AG20443 (cell line): ENCODE results near the gene ZFP57.
A peak's percentile ranks its signal among the peaks of the same experiment; 100 is the strongest.

Experiments used
- DNase-seq: peaks from one replicate; pipeline ENCODE4 v3.0.0; 2012; ENCODE audit warnings: low spot score, mixed read lengths

Gene ZFP57

DNA sequence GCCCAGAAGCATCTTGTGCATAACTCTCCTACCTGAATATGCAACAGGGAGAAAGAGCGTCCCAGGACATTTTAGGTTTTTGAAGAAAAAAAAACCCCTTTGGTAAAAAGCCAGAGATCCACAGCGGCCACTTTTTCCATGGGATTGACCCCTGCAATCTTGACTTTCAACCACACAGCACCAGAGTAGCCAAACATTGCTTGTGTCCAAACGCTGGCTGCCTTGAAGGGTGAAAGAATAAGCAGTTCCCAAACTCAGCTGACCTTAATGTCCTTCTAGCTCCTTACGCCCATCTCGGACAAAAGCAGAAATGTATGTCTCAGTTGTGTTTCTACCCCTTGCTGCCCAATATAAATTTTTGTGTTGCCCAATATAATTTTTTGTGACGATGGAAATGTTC, 25.3 kb downstream of the ZFP57 start:
- DNase-seq, result no peak

- DNase-seq, result peak; percentile 66
Measured at GRCh38 chr6:29653452-29654038, 27.4 kb downstream of the ZFP57 start.

GRCh38 chr6:29652198-29652584, 28.8 kb downstream of the ZFP57 start:
- DNase-seq, result no peak

GRCh38 chr6:29651413-29652197, 29.3 kb downstream of the ZFP57 start:
- DNase-seq, result peak; percentile 63

- DNase-seq, result peak; percentile 98
Measured at GRCh38 chr6:29649701-29650673, 31.0 kb downstream of the ZFP57 start.

DNA sequence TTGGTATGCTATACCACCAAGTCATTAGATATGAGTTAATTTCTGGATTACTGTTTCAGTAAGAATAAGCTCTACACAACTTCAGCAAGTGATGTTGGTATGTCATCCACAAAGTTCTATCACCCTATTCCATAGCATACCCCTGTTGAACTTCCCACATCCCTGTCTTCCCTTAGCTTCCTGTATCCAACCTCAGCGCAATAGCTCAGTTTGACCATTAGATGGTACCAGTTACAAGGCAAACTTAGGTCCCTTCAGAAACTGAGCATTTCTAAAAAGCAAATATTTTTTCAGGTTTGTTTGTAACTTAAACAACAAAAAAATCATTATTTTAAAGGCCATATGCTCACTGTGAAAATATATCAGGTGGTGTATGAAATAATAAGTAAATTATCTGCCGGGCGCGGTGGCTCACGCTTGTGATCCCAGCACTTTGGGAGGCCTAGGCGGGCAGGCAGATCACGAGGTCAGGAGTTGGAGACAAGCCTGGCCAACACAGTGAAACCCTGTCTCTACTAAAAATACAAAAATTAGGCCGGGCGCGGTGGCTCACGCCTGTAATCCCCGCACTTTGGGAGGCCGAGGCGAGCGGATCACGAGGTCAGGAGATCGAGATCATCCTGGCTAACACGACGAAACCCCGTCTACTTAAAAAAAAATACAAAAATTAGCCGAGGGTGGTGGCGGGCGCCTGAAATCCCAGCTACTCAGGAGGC, 32.9 kb downstream of the ZFP57 start:
- DNase-seq, result peak; percentile 52

DNA sequence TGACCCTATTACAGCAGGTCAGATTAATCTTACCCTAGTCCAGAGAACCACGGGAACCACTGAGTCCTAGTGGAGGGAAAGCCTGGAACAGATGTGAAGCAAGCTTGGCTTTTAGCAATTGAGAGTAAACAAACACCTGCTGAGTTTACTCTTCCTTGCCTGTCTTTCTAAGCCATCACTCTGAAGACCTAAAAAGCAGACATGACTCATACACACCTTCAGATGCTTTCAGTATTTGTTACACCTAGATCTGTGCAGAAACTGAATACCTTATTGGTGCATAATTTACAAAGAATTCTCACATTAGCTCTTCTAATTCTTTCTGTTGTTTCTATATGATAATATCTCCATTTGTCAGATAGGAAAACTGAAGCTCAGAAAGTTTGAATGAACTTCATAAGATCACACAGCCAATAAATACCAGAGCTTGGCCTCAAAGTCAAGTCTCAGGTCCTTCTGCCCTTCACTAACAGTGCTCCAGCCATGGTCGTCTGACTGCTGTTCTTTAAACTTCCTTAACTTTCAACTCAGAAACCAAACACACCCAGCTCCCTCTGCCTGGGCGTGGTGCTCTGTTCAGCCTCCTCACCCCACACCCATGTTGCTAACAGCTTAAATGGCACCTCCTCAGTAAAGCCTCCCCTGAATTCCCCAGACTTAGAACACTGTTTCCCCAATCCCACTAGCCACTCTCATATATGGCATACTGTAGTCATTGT, 39.4 kb downstream of the ZFP57 start:
- no peak for DNase-seq

GRCh38 chr6:29637247-29637646, 43.7 kb downstream of the ZFP57 start:
- no peak for DNase-seq

DNA sequence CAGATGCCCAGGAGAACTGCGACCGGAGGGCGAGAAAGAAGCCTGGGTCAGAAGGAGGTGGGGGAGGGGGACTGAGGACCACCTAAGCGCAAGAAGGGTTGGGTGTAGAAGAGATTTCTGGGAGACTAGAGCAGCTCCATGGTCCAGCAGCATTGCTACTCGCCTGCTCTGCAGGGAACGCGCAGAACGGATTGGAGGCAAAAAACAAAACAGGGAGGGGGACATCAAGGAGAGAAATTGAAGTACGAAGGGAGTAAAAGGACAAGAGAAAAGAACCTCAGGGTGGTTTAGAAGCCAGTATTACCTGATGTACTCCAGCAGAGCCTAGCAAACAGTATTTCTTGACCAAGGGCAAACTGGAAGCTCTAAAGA, 47.4 kb downstream of the ZFP57 start:
- no peak for DNase-seq

GRCh38 chr6:29632789-29633533, 48.0 kb downstream of the ZFP57 start, which contains the start of gene GABBR1:
TSS of gene GABBR1 (minus strand) at chr6:29633183. CDS start at chr6:29632385, 798 bp downstream.
- DNase-seq, result peak; percentile 99

DNA sequence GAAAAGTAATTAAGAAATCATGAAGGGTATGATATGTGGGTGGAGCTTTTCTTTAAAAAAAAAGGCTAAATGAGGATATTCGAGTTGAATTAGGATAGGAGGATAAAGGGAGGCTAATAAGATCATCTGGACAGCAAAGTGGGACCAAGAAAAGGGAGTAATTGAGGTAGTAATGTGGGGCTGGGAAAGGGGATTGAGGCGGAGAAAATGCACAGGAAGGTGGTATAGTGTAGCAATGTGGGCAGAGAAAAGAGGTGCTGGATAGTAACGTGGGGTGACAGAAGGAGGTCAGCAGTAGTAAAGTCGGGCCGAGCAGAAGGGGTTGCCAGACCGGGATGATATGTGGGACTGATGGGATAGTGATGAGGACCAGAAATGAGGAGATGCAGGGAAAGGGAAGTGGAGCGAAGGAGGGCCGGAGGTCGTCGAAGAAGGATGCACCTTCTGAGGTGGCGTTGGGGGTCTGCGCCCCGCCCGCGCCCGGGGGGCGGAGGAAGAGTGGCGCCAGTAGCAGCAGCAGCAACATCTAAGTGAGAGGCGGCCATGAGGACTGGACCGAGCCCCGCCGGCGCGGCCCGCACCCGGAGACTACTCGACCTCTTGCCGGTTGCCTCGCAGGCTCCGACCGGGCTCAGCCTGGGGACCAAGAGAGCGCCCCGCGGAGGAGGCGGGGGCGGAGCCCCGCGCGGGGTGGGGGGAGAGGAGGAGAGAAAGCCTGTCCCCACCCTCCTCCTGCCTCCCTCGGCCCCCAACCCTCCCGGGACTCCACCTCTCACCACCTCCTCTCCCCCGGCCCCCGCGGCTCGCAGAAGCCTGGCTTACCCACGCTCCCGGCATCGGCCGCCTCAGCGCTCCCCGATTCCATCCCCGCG, 48.9 kb downstream of the ZFP57 start:
- DNase-seq, result peak; percentile 71

DNA sequence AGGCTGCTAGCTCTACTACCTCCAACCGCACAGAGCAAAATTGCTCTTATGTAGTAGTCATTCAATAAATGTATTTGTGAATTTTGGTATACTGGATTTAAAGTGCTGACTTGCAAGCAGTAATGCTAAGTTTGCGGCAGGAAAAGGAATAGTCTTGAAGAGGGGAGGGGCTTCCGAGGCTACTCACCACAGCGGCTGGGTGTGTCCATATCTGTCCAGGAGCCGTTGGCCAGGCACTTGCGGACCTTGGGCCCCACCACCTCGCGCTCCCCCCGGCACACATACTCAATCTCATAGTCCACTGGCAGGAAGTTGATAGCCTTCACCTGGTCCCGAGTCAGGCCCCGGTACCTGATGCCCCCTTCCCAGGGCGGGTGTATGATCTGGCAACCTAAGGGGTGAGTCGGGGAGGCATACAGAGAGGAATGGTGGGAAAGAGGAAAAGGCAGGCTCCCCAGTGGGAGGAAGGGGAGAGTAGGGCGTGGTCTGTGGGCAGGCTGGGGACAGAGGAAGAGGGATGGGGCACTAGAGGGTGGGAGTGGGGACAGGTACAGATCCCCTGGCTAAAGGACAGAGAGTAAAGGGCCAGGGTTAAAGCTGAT, 49.6 kb downstream of the ZFP57 start:
- no peak for DNase-seq

DNA sequence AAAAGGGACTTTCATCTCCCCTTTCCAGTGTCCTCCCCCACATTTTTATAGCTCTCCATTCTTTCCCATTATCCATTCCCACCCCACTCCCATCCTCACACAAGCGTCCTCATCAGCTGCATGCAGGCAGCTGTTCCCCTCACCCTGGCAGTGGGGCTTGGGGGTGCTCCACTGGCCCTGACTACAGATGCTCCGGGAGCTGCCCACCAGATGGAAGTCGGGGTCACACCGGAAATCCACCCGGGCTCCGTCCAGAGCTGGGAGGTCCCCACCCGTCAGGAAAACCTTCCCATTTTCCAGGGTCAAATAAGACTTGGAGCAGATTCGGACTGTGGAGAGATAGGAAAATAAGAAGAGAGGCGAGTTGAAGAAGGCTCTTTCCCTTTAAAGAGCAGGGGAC, 50.6 kb downstream of the ZFP57 start:
- no peak for DNase-seq

DNA sequence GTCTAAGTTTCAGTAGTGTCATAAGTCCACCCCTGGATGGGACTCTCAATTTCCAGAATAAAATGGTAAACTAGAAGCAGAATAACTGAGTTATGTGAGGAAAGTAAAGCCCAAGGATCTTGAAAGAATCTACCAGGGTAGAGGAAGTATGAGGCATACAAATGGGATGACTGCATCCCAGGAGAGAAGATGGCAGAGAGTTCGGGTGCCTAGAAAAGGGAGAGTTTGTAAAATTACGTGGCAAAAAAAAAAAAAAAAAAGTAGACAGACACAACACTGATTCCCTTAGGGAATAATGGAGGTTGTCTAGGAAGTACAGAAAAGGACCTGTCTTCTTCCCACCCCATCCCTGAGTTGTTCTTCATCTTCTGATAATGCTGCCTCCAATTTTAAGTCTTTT, 51.4 kb downstream of the ZFP57 start:
- no peak for DNase-seq

DNA sequence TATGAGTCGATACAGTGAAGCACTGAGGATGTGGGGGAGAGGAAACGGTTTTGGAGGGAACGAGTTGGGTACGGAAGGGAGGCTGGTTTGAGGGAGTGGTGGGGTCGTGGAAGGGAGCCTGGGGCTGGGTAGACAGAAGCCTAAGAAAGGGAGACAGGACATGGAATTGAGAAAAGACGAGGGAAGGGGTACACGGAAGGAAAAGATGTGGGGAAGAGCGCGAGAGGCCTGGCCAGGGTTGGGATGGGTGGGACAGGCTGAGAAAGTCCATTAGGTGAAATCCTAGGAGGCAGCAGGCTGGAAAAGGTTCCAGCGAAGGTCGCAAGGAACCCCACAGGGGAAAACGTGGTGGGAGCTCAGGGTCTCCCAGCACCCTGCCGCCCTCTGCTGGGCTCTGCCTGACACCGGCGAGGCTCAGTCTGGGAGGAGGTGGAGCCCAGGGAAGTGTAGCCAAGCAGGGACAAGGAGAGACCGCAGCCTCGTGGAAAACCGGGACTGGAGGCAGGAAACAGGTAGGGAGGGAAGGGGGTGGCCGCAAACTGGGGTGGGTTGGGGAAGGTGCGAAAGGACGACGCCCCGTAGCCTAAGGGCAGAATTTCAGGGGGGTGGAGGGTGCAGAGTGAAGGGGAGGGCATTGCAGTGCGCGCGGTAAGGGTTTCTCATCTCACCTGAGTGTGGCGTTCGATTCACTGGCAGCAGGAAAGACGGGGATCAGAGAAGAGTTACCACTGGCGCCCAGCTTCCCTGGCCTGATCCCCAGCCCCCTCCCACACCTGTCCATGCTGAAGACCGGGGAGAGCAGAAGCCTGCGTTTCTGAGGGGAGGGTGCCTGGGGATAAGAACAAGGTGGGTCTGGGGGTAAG, 52.3 kb downstream of the ZFP57 start:
- DNase-seq, result peak; percentile 89

- DNase-seq, result peak; percentile 91
Measured at GRCh38 chr6:29627755-29628418, 53.1 kb downstream of the ZFP57 start.

DNA sequence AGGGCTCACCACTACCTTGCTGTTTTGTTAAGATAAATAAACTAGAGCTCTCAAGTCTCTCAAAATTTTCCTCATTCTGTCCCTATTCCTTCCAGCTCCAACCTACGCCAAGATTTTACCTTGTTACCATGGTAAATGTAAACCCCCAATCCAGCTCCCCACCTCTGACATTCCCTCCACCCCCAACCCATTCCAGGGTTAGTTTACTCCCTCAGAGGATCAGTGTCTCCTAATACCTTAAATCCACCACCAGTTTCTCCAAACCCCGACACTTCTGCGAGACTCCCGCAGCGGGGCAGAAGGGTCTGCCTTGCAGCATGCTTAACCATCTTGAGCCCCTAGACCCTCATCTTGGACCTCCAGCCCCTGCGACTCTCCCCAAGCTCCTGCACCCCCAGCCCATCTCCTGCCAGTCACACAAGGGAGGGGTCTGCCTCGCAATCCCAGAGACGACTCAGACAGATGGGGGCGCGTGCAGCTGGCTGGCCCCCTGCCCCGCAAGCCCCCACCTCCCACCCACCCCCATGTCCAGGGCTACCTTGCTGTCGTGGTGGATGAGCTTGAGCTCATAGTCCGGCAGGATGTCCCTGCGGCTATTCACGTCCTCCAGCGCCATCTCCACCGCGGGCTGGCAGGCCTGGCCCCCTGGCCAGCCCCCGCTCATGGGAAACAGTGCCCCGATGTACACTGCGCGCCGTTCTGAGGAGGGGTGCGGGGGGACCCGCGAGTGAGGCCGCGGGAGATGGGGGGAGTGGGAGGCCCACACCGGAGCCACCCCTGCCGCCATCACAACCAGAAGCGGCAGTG, 53.8 kb downstream of the ZFP57 start:
- no peak for DNase-seq
